ENCODE results near the gene CEBPA.

Gene CEBPA

DNA sequence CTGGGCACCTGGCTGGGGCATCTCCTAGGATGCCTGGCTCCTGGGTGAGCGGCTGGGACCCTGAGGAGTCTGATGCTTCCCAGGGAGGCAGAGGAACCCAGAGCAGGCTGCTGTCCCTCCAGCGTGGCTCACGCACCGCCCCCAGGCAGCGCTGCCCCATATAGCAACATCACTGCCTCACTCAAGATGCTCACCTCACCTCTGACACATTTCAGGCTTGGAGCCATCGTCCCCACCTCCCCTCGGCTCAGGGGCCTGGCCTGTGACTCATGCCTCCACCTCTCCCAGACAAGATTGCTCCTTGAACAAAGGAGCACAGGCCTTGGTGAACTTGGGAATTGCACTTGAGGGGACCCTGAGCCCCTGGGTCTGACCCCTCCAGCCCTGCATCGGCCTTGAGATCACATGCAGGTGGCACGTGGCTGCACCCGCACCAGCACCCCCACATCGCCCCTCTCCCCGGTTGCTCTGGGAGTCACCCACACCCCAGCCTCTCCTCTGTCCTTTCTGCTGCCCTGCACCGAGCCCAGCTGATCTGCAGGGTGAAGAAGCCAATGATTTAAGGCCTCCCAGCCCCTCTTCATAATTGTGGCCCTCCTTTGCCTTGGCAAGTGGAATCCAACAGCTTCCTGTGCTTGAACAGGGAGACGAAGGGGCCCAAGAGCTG, 11.2 kb downstream of the CEBPA start:
- DNase-seq (no peak), ATAC-seq (ENCODE audit: insufficient read depth, low read depth) (no peak)
- Histone ChIP-seq H3K27me3 (ENCODE audit: insufficient read depth, low read length, poor library complexity) (peaks cover 3% of the 10 kb centered on the region), H3K4me1 (ENCODE audit: insufficient read depth, low read length) (no peaks in the 10 kb centered on the region), H3K36me3 (ENCODE audit: insufficient read depth, low read length) (no peaks in the 10 kb centered on the region), H3K27ac (ENCODE audit: low read length) (no peak overlapping the region), H3K9me3 (ENCODE audit: insufficient read depth, low read length, severe bottlenecking) (peaks cover 4% of the 10 kb centered on the region), H2AFZ (ENCODE audit: low read depth, low read length) (no peak overlapping the region), H3K9ac (ENCODE audit: low read depth, low read length) (no peak overlapping the region), H3K79me2 (ENCODE audit: insufficient read depth, low read length) (no peaks in the 10 kb centered on the region), H4K20me1 (ENCODE audit: insufficient read depth, low read length) (no peaks in the 10 kb centered on the region), H3K4me3 (ENCODE audit: low read depth in 1 of 2, low read length in 2 of 2) (no peak overlapping the region), H3K4me2 (ENCODE audit: insufficient read depth, low read length) (no peak overlapping the region)
- TF ChIP-seq, protein P1, sequence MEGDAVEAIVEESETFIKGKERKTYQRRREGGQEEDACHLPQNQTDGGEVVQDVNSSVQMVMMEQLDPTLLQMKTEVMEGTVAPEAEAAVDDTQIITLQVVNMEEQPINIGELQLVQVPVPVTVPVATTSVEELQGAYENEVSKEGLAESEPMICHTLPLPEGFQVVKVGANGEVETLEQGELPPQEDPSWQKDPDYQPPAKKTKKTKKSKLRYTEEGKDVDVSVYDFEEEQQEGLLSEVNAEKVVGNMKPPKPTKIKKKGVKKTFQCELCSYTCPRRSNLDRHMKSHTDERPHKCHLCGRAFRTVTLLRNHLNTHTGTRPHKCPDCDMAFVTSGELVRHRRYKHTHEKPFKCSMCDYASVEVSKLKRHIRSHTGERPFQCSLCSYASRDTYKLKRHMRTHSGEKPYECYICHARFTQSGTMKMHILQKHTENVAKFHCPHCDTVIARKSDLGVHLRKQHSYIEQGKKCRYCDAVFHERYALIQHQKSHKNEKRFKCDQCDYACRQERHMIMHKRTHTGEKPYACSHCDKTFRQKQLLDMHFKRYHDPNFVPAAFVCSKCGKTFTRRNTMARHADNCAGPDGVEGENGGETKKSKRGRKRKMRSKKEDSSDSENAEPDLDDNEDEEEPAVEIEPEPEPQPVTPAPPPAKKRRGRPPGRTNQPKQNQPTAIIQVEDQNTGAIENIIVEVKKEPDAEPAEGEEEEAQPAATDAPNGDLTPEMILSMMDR (IDR thresholded peaks at IDR 0.05; ENCODE audit: borderline replicate concordance, extremely low read depth, low read length, poor library complexity, severe bottlenecking): no peak
- no peak for TF ChIP-seq EZH2 (IDR thresholded peaks at IDR 0.05; ENCODE audit: borderline replicate concordance, low read depth, low read length, severe bottlenecking)

DNA sequence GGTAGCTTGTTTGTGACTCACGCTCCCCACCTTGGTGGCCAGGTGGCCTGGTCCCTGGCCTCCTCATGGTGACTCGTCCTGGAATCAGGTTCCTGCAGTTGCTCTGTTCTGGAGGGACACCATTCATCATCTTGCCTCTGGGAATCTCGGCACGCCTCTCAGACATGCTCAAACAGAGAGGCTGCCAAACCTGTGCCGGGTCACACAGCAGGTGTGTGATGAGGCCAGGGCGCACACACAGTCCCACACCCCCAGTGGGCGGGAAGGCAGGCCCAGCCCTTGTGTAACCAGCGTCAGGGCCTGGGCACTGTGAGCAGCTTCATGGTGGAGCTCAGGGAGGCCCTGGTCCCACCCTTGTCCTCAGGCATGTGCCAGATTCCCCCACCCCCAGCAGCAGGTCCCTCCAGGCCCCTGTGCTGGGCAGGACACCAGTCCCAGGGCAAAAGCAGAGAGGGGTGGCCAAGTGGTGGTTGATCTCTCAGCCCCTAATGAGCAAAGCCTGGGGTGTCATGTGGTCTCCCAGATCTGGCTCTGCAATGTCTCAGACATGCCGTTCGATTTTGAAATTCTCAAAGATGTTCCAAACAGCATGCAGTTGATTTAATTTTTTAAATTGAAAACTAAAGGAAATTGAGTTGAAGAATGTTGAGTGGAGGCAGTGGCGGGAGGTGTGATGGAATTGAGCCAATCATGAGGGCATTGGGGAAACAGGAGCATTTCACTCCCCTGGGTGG, 12.1 kb downstream of the CEBPA start:
- no peak for DNase-seq
- Histone ChIP-seq H2AFZ (ENCODE audit: low read depth, low read length) (no peak overlapping the region), H3K79me2 (ENCODE audit: insufficient read depth, low read length) (no peaks in the 10 kb centered on the region), H3K9ac (ENCODE audit: low read depth, low read length) (no peak overlapping the region), H3K36me3 (ENCODE audit: insufficient read depth, low read length) (no peaks in the 10 kb centered on the region), H3K4me2 (ENCODE audit: insufficient read depth, low read length) (no peak overlapping the region), H4K20me1 (ENCODE audit: insufficient read depth, low read length) (no peaks in the 10 kb centered on the region), H3K27me3 (ENCODE audit: insufficient read depth, low read length, poor library complexity) (peaks cover 3% of the 10 kb centered on the region), H3K4me3 (ENCODE audit: low read depth in 1 of 2, low read length in 2 of 2) (no peak overlapping the region), H3K4me1 (ENCODE audit: insufficient read depth, low read length) (no peaks in the 10 kb centered on the region), H3K9me3 (ENCODE audit: insufficient read depth, low read length, severe bottlenecking) (peaks cover 4% of the 10 kb centered on the region), H3K27ac (ENCODE audit: low read length) (no peak overlapping the region)
- ATAC-seq (ENCODE audit: insufficient read depth, low read depth): no peak
- TF ChIP-seq, protein P1 (IDR thresholded peaks at IDR 0.05; ENCODE audit: borderline replicate concordance, extremely low read depth, low read length, poor library complexity, severe bottlenecking): no peak
- no peak for TF ChIP-seq EZH2 (IDR thresholded peaks at IDR 0.05; ENCODE audit: borderline replicate concordance, low read depth, low read length, severe bottlenecking)

DNA sequence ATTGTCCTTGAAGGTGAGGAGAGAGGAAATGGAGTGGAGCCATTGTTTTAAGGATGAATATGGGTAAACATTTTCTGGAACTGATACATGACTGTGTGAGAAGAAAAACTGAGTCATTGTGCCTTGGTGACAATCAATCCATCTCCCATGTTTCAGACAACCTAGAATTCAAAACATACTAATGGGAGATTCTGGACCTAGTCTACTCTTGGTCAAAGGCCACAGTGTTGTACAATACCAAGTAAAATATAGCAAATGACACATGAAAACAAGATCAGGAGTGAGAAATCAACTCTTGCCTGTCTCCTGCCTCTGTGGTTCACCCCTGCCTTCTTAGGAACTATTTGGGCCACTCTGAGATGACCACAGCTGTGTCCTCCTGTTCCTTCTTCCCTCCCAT, 13.1 kb downstream of the CEBPA start:
- Histone ChIP-seq H3K4me3 (ENCODE audit: low read depth in 1 of 2, low read length in 2 of 2) (no peak overlapping the region), H3K79me2 (ENCODE audit: insufficient read depth, low read length) (no peaks in the 10 kb centered on the region), H3K9me3 (ENCODE audit: insufficient read depth, low read length, severe bottlenecking) (peaks cover 4% of the 10 kb centered on the region), H2AFZ (ENCODE audit: low read depth, low read length) (no peak overlapping the region), H3K27ac (ENCODE audit: low read length) (no peak overlapping the region), H3K9ac (ENCODE audit: low read depth, low read length) (no peak overlapping the region), H3K27me3 (ENCODE audit: insufficient read depth, low read length, poor library complexity) (peaks cover 5% of the 10 kb centered on the region), H4K20me1 (ENCODE audit: insufficient read depth, low read length) (0 out of 2 replicates have a peak, but pooled peaks cover 2% of the 10 kb centered on the region), H3K4me1 (ENCODE audit: insufficient read depth, low read length) (no peaks in the 10 kb centered on the region), H3K36me3 (ENCODE audit: insufficient read depth, low read length) (no peaks in the 10 kb centered on the region), H3K4me2 (ENCODE audit: insufficient read depth, low read length) (no peak overlapping the region)
- no peak for TF ChIP-seq EZH2 (IDR thresholded peaks at IDR 0.05; ENCODE audit: borderline replicate concordance, low read depth, low read length, severe bottlenecking)
- TF ChIP-seq, protein P1 (IDR thresholded peaks at IDR 0.05; ENCODE audit: borderline replicate concordance, extremely low read depth, low read length, poor library complexity, severe bottlenecking): no peak
- DNase-seq (no peak), ATAC-seq (ENCODE audit: insufficient read depth, low read depth) (no peak)
